ENCODE results near the gene ETV4.

ETV4 gene

GRCh38 chr17:43543300-43543699, 2.8 kb downstream of the ETV4 start:
- Histone ChIP-seq H3K9ac (ENCODE audit: insufficient read length) (no peak overlapping the region), H3K27ac (no peak overlapping the region)

GRCh38 chr17:43542859-43543258, 3.3 kb downstream of the ETV4 start:
- H3K9ac ChIP-seq (ENCODE audit: insufficient read length) = no peak overlapping the region
- no peaks in the 10 kb centered on the region for H3K9me3 ChIP-seq (ENCODE audit: low read depth, low read length)
- TF ChIP-seq EZH2 (IDR thresholded peaks at IDR 0.05) (no peak), FOXP2 (optimal IDR thresholded peaks at IDR 0.05; ENCODE audit: control extremely low read depth, extremely low read length, insufficient read depth) (no peak)
- DNase-seq (ENCODE audit: low read depth, low spot score) = no peak
- H3K27ac ChIP-seq = no peak overlapping the region
- no peaks in the 10 kb centered on the region for H3K36me3 ChIP-seq (ENCODE audit: insufficient read depth, low read length)
- no peak overlapping the region for H3K4me3 ChIP-seq

More at GRCh38 chr17:43543300-43543699, 2.8 kb downstream of the ETV4 start:
- DNase-seq (ENCODE audit: low read depth, low spot score) = no peak
- no peaks in the 10 kb centered on the region for H3K9me3 ChIP-seq (ENCODE audit: low read depth, low read length)
- no peaks in the 10 kb centered on the region for H3K36me3 ChIP-seq (ENCODE audit: insufficient read depth, low read length)
- H3K4me3 ChIP-seq = no peak overlapping the region
- TF ChIP-seq FOXP2 (optimal IDR thresholded peaks at IDR 0.05; ENCODE audit: control extremely low read depth, extremely low read length, insufficient read depth) = no peak
- TF ChIP-seq POLR2AphosphoS5 (IDR thresholded peaks at IDR 0.05; ENCODE audit: borderline replicate concordance, low read depth, low read length) = no peak
- TF ChIP-seq EZH2 (IDR thresholded peaks at IDR 0.05) = no peak

DNA sequence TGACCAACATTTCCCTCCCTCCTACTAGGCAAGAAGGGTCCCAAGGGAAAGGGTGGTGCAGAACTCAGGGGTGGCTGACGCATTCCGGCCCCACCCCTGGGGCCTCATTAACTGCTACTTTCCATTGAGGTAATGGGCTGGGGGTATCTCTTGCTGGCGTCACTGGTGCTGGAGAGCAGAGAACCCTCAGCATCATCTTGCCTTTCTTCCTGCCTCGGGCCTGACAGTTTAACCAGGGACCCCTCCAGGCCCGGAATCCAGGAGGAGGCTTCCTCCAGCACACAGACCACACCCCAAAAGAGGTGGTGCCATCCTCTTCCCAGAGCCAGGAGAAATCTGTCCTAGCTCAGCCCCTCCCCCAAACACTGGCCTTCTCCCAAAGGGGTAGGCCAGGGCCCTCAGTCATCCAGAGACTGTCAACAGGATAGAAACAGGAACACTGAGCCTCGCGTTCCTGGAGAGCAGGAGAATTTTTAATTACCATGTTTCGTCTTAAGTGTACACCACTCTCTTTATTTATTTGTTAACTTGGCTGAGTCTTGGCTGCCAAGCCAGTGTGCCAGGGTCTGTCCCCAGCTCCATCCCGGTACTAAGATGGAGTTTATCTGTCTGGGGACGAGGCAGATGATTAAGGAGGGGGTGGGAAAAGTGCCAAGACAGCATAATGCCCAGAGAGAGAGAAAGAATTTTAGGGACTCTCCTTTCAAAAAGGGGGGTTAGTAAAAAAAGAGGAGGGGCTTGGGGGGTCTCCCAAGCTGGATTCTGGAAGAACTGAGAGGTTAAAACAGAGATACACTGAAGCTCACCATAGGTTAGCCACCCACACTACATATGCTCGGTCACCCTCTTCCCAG, 5.1 kb downstream of the ETV4 start:
- DNase-seq (ENCODE audit: low read depth, low spot score) = no peak
- H3K9me3 ChIP-seq (ENCODE audit: low read depth, low read length) = no peaks in the 10 kb centered on the region

GRCh38 chr17:43536236-43536992, 9.7 kb downstream of the ETV4 start:
- Histone ChIP-seq H3K27ac (no peak overlapping the region), H3K4me3 (no peak overlapping the region), H3K9ac (ENCODE audit: insufficient read length) (no peak overlapping the region), H3K9me3 (ENCODE audit: low read depth, low read length) (no peaks in the 10 kb centered on the region), H3K36me3 (ENCODE audit: insufficient read depth, low read length) (no peaks in the 10 kb centered on the region)
- DNase-seq (ENCODE audit: low read depth, low spot score) = no peak
- TF ChIP-seq POLR2AphosphoS5 (IDR thresholded peaks at IDR 0.05; ENCODE audit: borderline replicate concordance, low read depth, low read length) (no peak), EZH2 (IDR thresholded peaks at IDR 0.05) (no peak), FOXP2 (optimal IDR thresholded peaks at IDR 0.05; ENCODE audit: control extremely low read depth, extremely low read length, insufficient read depth) (no peak)

More for the DNA sequence above, 5.1 kb downstream of the ETV4 start:
- Histone ChIP-seq H3K4me3 (no peak overlapping the region), H3K9ac (ENCODE audit: insufficient read length) (no peak overlapping the region), H3K36me3 (ENCODE audit: insufficient read depth, low read length) (no peaks in the 10 kb centered on the region), H3K27ac (no peak overlapping the region)
- no peak for TF ChIP-seq POLR2AphosphoS5 (IDR thresholded peaks at IDR 0.05; ENCODE audit: borderline replicate concordance, low read depth, low read length)
- TF ChIP-seq EZH2 (IDR thresholded peaks at IDR 0.05) = no peak
- TF ChIP-seq FOXP2 (optimal IDR thresholded peaks at IDR 0.05; ENCODE audit: control extremely low read depth, extremely low read length, insufficient read depth) = no peak

GRCh38 chr17:43534909-43535308, 11.2 kb downstream of the ETV4 start:
- TF ChIP-seq FOXP2 (optimal IDR thresholded peaks at IDR 0.05; ENCODE audit: control extremely low read depth, extremely low read length, insufficient read depth) = no peak
- TF ChIP-seq POLR2AphosphoS5 (IDR thresholded peaks at IDR 0.05; ENCODE audit: borderline replicate concordance, low read depth, low read length) = no peak
- TF ChIP-seq EZH2 (IDR thresholded peaks at IDR 0.05) = no peak
- Histone ChIP-seq H3K27ac (no peak overlapping the region), H3K9ac (ENCODE audit: insufficient read length) (no peak overlapping the region), H3K9me3 (ENCODE audit: low read depth, low read length) (no peaks in the 10 kb centered on the region), H3K4me3 (no peak overlapping the region), H3K36me3 (ENCODE audit: insufficient read depth, low read length) (no peaks in the 10 kb centered on the region)
- DNase-seq (ENCODE audit: low read depth, low spot score) = no peak

DNA sequence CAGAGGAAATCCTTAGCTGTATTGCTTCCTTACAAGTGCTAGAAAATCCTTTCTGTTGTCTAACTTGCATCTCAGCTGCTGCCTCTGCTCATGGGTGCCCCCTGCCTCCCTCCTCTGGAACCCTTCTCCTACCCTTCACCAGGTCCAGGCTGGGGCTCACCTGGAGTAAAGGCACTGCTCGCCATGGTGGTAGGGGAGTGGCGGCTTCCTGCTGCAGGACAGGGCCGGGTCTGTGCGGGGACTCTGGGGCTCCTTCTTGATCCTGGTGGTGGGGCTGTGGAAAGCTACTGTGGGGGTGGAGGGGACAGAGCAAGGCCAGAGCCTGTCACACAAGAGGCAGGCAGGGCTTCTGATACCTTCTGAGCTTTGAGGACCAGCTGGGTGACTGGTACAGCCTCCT, 12.4 kb downstream of the ETV4 start:
- Histone ChIP-seq H3K9me3 (ENCODE audit: low read depth, low read length) (no peaks in the 10 kb centered on the region), H3K36me3 (ENCODE audit: insufficient read depth, low read length) (no peaks in the 10 kb centered on the region), H3K9ac (ENCODE audit: insufficient read length) (no peak overlapping the region), H3K4me3 (no peak overlapping the region), H3K27ac (no peak overlapping the region)
- DNase-seq (ENCODE audit: low read depth, low spot score) = no peak
- no peak for TF ChIP-seq POLR2AphosphoS5 (IDR thresholded peaks at IDR 0.05; ENCODE audit: borderline replicate concordance, low read depth, low read length)
- no peak for TF ChIP-seq FOXP2 (optimal IDR thresholded peaks at IDR 0.05; ENCODE audit: control extremely low read depth, extremely low read length, insufficient read depth)

- H3K9ac ChIP-seq (ENCODE audit: insufficient read length) = no peak overlapping the region
- no peak for TF ChIP-seq EZH2 (IDR thresholded peaks at IDR 0.05)
- TF ChIP-seq POLR2AphosphoS5 (IDR thresholded peaks at IDR 0.05; ENCODE audit: borderline replicate concordance, low read depth, low read length) = no peak
- TF ChIP-seq FOXP2 (optimal IDR thresholded peaks at IDR 0.05; ENCODE audit: control extremely low read depth, extremely low read length, insufficient read depth) = no peak
- no peak overlapping the region for H3K4me3 ChIP-seq
- no peaks in the 10 kb centered on the region for H3K9me3 ChIP-seq (ENCODE audit: low read depth, low read length)
- H3K36me3 ChIP-seq (ENCODE audit: insufficient read depth, low read length) = no peaks in the 10 kb centered on the region
- DNase-seq (ENCODE audit: low read depth, low spot score) = no peak
- no peak overlapping the region for H3K27ac ChIP-seq
These were observed 13.6 kb downstream of the ETV4 start for GRCh38 chr17:43532581-43532980.

DNA sequence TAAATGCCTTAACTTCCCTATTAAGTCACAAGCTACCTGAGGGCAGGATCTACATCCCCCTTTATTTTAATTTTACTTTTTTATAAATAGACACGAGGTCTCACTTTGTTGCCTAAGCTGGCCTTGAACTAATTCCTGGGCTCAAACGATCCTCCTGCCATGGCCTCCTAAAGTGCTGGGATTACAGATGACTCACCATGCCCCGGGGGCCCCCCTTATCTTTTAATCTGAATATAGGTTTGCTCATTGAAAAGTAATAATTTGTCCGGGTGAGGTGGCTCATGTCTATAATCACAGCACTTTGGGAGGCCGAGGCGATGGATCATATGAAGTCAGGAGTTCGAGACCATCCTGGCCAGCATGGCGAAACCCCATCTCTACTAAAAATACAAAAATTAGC, 14.2 kb downstream of the ETV4 start:
- DNase-seq (ENCODE audit: low read depth, low spot score) = no peak
- TF ChIP-seq POLR2AphosphoS5 (IDR thresholded peaks at IDR 0.05; ENCODE audit: borderline replicate concordance, low read depth, low read length) (no peak), FOXP2 (optimal IDR thresholded peaks at IDR 0.05; ENCODE audit: control extremely low read depth, extremely low read length, insufficient read depth) (no peak), EZH2 (IDR thresholded peaks at IDR 0.05) (no peak)
- Histone ChIP-seq H3K9ac (ENCODE audit: insufficient read length) (no peak overlapping the region), H3K36me3 (ENCODE audit: insufficient read depth, low read length) (no peaks in the 10 kb centered on the region), H3K4me3 (no peak overlapping the region), H3K9me3 (ENCODE audit: low read depth, low read length) (no peaks in the 10 kb centered on the region), H3K27ac (no peak overlapping the region)
